ENCODE data around the gene NDUFA8.

The NDUFA8 gene

DNA sequence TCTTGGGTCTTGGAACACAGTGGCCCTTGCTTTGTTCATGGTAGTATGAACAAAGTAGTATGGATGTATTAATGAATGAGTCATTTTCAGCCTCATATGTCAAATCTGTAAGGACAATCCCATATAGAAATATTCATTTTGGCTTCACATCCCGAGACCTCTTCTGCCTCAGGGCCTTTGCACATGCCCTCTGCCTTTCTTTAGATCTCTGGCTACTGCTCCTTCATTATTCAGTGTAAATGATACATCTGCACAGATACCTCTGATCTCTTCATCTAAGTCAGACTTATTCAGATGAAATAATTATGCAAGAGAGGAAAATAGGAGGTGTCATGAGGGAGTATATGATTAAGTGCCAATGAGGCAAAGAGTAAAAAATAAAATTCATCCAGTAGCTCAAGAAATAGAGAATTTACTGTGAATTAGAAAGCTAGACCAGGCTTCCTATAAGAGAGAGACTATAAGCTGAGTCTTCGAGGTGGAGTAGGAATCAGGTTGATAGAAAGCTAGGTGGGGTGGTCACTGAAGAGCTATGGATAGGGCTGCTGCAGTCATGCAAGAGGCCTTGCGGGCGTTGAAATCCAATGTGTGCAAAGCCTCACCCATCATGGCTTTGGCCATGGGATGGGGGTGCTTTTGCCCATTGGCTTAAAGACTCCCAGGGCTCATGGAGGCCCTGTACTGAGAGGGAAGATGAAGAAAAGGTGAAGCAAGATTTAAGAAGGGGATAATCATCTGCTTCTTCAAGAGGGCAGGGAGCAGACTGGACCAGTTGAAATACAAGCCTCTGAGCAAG lies 62.8 kb downstream of the NDUFA8 start:
- no peak for DNase-seq

DNA sequence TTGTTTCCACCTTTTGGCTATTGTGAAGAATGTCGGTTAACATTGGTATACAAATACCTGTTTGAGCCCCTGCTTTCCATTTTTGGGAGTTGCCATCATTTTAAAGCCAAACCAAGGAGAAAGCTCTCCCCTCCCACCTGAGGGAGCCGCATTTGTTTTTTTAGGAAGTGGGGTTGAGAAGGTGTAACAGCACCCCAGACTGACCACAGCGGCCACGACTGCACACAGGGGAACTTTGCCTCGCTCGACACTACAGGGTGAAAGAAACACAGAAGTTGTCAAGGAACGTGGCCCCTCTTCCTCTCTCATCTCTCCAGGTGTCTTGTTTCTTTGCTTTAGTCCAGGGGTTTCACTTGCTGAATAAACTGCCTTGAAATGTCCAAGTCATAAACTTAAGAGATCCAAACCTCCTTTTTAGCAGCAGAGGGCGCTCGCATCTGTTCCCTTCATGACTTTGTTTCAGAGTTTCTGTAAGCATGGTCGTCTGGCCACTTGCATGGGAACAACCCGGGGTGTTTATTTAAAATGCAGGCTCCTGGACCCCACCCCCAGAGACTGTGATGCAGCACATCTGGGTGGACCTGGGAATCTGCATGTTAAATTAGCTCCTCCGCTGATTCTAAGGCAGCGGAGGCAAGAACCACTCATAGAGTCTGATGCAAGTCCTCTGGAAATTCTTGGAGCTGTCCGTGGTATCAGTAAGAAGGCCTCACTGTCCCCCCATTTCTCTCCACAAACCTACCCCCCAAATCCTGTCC lies 64.4 kb downstream of the NDUFA8 start:
- peak; percentile 65 for DNase-seq
